NCI-H1436 treated with DMSO at 0.1 percent for 48 hours (cell line): ENCODE results near the gene PITPNM1.
"Not testable (repeated sequence)": the region's sequence is repeated elsewhere in the genome, so short reads cannot be mapped to it uniquely, and the experiment has no call there.

Experiments used
- DNase-seq: peaks from one replicate; lab custom pipeline; 2025; lab: John Stamatoyannopoulos, UW

PITPNM1 gene

GRCh38 chr11:67466367-67466766 is 38.8 kb downstream of the PITPNM1 start:
- DNase-seq = no peak

DNA sequence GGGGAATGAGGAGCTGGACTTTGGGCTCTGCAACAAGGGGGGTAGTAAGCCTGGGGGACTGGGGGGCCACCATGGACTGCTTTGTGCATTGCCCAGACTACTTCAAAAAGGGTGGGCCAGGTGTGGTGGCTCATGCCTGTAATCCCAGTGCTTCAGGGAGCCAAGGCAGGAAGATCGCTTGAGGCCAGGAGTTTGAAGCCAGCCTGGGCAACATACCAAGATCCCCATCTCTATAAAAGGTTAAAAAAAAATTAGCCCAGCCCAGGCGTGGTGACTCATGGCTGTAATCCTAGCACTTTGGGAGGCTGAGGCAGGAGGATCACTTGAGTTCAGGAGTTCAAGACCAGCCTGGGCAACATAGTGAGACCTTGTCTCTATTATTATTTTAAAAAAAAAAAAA is 39.6 kb downstream of the PITPNM1 start:
- not testable (repeated sequence) for DNase-seq

- DNase-seq = no peak
These were observed 40.0 kb downstream of the PITPNM1 start for GRCh38 chr11:67465189-67465510.

DNA sequence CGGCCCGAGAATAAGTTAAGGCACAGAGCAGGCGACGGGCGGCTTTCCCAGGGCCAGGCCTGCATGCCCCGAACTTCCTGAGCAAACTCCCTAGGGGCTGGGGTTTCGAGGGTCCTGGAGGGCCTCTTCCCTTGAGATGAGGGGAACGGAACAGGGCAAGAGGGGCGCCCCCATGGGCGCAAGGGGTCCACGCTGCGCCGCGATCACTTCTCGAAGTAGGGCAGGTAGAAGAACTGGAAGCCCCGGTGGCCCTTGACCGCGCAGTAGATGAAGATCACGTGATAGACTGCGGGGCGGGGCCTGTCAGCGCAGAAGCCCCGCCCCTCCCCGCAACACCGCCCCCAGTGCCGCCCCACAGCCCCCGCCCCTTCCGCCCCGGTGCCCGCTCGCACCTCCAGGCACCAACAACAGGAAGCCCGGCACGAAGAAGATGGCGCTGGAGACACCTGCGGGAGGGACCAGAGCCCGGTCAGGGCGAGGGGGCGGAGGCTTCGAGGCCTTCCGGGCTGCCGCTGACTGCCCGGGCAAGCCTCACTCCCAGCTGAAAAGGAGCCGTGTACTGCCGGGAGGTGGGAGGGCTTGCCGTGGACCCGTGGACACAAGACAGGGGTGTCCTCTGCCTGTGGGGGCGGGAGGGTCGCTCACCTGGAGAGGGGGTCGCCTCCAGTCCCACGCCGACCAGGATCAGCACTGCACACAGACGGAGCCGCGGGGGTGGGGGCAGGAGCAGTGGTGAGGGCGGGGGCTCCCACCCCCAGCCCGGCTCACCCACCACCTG is 40.6 kb downstream of the PITPNM1 start:
- DNase-seq = peak; percentile 60

- DNase-seq = no peak
These were observed 41.3 kb downstream of the PITPNM1 start for GRCh38 chr11:67463680-67464410.

DNA sequence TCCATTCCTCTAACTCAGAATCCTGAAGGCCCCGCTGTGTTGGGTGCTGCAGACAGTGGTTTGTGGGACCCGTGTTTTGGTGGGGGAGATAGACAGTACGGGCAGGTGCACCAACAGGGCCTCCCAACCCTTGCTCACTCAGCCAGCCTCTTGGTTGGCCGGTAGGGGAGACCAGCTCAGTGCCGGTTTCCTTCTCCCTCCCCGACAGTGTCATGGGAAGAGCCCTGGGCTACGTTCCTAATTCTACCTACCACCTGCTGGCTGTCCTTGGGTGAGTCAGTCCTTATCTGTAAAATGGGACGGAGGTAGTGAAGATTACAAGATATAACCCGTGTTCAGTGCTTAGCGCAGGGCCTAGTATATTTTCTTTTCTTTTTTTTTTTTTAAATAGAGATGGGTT is 42.0 kb downstream of the PITPNM1 start:
- no peak for DNase-seq

- no peak for DNase-seq
These were observed 46.9 kb downstream of the PITPNM1 start for GRCh38 chr11:67458266-67458665.

- no peak for DNase-seq
These were observed 47.7 kb downstream of the PITPNM1 start for GRCh38 chr11:67457453-67457852.

DNA sequence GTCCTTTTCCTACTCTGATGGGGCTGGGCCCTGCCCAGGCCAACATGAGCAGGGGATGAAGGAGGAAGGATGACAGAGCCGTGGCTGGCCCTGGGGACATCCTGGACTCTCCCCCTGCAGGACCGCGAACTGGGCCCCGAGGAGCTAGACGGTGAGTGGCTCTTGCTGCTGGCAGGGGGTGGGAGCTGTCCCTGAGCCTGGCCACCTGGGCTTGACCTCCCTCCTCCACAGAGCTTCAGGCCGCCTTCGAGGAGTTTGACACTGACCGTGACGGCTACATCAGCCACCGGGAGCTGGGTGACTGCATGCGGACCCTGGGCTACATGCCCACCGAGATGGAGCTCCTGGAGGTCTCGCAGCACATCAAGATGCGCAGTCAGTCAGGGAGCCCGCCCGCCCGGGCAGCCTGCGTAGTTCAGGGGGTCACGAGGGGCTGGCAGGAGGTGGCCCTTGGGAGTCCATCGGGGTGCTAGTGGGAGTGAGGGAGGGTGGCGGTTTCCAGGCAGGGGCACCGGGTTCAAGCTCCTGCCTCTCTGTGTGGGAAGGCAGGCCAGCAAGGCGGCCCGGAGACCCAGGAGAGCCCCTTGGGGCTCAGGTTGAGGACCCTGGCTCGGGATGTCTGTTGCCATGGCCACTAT is 49.0 kb downstream of the PITPNM1 start:
- DNase-seq = no peak

GRCh38 chr11:67455054-67455453 is 50.1 kb downstream of the PITPNM1 start, which contains the start of gene CABP4:
CABP4 (plus strand) TSS chr11:67455354; CDS start chr11:67455424, 70 bp downstream.
- no peak for DNase-seq

DNA sequence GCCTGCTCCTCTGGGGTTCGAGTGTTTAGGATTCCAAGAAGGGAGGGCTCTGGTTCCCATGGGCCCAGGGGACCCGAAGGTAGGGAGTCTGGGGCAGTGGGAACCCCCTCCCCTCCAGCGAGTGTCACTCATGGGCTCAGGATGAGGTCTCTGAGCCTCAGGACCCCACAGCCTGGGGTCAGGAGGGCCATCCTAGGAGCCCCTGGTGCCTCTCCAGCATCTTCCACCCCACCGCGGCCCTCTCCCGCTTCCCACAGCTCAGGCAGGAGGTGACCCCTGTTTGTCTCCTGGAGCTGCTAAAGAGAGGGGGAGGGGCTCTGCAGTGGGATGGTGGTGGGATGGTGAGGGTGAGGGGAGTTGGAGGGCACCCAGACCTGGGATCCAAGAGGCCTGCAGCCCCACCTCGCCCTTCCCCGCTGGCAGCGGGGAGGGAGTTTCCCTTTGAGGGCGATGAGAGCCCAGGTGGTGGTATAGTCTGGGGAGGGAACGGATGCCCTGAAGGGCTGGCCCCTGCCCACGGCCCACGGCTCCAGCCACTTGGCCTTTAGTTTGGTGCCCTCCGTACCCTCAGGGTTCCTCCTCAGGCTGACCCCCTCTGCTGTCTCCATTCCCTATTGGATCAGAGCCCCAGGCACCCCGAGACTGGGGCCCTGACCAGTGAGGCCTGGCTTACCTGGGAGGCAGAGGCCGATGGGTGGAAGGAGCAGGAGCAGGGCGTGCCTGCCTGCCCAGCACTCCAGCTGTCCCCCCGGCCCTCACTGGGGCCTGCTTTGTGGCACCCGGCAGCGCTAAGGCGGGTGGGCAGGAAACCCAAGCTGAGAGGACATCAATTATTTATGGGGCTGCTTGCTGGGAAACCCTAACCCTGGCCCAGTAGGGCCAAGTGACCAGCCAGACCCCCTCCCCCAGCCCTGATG is 51.1 kb downstream of the PITPNM1 start:
- no peak for DNase-seq

GRCh38 chr11:67452141-67452952 is 52.8 kb downstream of the PITPNM1 start, which contains the start of gene GPR152:
GPR152 (minus strand) TSS chr11:67452729; CDS start chr11:67452724, 5 bp downstream.
- DNase-seq = no peak

GRCh38 chr11:67451658-67451976 is 53.5 kb downstream of the PITPNM1 start:
- no peak for DNase-seq

DNA sequence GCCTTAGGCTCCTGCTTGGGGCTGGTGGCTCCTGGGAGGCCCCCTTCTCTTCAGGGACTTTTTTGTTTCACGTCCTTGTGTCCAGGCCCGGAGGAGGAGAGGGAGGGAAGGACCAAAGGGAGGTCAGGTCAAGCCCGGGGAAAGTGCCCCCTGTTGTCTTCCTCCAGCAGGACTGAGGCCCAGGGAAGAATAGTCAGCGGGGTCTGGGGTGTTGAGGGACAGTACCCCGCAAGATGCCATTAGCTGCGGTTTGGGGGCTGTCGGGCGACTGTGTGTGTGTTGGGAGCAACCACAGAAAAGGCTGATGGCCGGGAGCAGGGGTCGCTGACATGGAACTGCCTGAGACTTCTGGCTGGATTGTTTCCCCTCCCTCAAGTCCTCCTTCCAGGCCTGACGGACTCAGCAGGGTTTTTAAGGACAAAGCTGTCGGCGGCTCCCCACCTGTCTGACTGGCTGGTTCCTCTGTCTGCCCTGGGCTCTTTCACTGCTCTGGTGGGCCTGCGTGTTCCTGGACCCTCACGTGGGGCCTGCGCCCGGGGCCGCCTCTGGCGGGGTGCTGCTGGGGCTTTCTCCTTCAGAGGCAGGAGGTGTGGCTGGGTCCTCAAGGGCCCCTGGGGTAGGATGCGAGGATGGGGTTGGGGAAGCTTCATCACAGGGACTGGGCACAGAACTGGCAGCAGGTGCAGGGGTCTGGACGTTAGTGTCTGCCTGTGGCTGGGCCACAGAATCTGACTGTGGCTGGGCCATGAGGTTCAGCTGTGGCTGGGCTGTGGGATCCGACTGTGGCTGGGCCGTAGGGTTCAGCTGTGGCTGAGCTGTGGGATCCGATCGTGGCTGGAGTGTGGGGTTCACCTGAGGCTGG is 54.1 kb downstream of the PITPNM1 start:
- DNase-seq = no peak

GRCh38 chr11:67449116-67449844 is 55.9 kb downstream of the PITPNM1 start:
- DNase-seq = no peak

DNA sequence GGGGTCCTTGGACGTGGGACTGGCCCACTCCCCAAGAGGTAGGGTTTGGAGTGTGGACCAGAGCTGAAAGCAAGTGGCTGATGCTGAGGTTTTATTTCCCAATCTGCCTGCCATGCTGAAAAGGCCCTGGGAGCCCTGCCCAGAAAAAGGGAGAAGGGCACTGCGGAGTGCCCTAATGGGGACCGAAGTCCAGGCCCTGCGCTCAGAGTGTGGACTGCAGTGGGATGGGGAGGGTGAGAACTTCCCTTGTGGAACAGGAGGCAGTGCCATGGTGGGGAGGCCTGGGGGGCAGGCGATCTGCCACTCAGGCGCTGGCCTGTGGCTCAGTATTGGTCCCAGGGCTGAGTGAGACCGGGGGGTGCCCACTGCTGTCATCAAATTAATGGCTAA is 56.9 kb downstream of the PITPNM1 start:
- no peak for DNase-seq

DNA sequence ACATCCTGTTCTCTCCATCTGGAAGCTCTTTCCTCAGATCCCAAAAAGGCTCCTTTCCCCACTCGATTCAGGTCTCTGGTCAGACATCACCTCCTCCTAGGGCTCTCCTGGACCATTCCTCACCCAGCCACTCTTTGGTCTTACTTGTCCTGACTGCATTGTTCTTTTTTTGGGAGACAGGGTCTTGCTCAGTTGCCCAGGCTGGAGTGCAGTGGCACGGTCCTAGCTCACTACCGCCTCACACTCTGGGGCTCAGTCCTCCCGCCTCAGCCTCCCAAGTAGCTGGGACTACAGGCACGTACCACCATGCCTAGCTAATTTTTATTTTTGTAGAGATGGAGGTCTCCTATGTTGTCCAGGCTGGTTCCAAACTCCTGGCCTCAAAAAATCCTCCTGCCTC is 59.6 kb downstream of the PITPNM1 start:
- no peak for DNase-seq

DNA sequence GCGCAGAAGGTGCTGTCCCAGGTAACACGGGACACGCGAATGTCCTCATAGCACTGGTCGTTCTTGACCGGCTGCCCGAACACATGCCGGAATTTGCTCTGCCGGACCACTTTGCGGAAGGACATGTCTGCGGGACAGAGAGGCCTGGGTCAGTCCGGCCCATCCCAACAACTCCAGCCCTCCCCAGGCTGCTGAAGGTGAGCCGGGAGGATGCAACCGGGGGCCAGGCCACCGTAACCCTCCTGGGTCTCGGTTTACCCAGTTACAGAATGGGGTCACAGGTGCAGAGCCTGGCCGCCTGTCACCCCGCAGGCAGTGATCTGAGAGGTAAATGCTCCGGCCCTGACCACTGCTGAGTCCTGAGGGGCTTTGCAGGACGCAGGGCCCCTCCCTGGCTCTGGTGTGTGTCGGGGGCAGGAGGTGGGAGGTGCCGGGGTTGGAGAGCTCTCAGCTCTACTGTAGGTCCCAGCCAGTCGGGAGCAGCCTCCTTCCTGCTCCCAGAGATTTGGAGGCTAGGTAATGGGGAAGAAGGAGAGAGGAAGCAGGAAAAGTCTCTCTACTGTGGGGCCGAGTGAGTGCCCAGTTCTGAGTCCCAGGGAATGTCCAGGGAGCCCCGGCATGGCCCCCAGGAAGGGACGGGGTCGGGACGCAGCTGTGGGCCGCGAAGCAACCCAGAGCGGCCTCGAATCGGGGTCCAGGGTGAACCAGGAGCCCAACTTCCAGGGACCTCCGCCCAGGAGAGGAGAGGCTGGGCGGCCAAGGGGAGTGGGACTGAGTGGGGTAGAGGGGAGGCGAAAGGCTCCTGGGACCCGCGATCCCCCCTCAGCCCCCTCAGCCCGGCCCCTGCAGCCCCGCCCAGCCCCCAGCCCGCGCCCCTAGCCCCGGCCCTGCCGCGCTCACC is 62.4 kb downstream of the PITPNM1 start:
- no peak for DNase-seq
